22Rv1 (cell line): ENCODE results near the gene C1orf159.
"Not testable (repeated sequence)": the region's sequence is repeated elsewhere in the genome, so short reads cannot be mapped to it uniquely, and the experiment has no call there.

ENCODE experiments used
- H3K27ac ChIP-seq: fragments of 450-650 bp; 2 replicates; pipeline ENCODE4 v1.5.1; 2017
- ZFX ChIP-seq: fragments of 450-650 bp; IDR thresholded peaks from 2 replicates; pipeline ENCODE4 v1.6.1; 2017; ENCODE audit warnings: antibody characterized with exemption, borderline replicate concordance
- TF ChIP-seq, protein P1 (sequence below): fragments of 450-650 bp; IDR thresholded peaks from 2 replicates; pipeline ENCODE4 v1.5.1; 2017; ENCODE audit warnings: mild to moderate bottlenecking

C1orf159 gene

DNA sequence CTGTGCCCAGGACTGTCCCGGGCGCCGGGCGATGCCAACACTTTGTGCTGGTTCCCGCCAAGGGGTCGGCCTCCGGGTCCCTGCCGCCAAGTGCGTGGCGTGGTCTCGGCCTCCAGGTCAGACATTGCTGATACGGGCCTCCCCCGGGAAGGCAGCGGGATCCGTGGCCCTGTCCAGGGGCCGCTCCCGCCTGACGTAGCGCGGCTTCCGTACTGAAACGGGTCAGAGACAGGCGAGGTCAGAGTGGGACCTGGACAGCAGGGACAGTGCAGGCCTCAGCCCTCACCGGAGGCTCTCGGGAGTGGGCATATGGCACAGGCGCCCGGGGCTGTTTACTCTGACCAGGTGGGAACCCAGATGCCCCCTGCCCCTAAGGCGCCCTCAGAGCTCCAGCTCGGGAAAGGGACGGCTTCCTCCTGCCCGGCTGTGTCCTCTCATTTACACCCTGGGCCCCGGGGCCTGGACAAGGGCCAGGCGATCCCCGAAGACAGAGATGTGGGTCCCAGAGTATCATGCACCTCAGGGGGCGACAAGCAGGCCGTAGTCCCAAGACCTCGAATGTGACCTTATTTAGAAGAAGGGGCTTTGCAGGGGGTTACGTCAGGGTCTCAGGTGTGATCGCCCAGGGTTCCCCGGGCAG, 33.0 kb downstream of the C1orf159 start:
- no peak overlapping the region for H3K27ac ChIP-seq

DNA sequence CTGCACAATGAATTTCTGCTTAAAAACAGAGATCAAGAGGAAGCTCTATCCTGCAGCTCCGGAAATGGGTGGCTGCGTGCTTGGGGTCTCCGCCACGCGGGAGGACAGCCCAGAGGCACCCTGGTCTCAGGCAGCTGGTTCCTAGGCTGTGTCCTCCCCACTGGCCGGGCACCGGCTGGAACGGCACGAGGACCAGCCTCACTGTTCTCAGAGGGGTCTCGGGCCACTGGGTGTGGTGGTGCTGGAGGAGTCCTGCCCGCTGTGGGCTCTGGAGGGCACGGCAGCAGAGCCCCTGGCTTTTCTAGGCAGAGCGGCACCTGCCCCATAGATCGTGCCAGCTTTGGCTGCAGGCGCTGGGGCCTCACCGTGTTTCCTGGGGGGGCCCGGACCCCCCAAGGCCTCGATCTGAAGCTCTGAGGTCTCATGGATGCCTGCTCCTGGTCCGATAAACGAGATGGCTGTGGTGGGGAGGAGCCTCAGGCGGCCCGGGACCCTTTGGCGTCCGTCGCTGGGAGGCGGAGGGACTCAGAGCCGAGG, 33.6 kb downstream of the C1orf159 start:
- no peak for TF ChIP-seq ZFX
- TF ChIP-seq, protein P1, sequence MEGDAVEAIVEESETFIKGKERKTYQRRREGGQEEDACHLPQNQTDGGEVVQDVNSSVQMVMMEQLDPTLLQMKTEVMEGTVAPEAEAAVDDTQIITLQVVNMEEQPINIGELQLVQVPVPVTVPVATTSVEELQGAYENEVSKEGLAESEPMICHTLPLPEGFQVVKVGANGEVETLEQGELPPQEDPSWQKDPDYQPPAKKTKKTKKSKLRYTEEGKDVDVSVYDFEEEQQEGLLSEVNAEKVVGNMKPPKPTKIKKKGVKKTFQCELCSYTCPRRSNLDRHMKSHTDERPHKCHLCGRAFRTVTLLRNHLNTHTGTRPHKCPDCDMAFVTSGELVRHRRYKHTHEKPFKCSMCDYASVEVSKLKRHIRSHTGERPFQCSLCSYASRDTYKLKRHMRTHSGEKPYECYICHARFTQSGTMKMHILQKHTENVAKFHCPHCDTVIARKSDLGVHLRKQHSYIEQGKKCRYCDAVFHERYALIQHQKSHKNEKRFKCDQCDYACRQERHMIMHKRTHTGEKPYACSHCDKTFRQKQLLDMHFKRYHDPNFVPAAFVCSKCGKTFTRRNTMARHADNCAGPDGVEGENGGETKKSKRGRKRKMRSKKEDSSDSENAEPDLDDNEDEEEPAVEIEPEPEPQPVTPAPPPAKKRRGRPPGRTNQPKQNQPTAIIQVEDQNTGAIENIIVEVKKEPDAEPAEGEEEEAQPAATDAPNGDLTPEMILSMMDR, result no peak
- no peak overlapping the region for H3K27ac ChIP-seq

More for the DNA sequence above, 33.0 kb downstream of the C1orf159 start:
- TF ChIP-seq ZFX, result no peak
- TF ChIP-seq, protein P1, result no peak

DNA sequence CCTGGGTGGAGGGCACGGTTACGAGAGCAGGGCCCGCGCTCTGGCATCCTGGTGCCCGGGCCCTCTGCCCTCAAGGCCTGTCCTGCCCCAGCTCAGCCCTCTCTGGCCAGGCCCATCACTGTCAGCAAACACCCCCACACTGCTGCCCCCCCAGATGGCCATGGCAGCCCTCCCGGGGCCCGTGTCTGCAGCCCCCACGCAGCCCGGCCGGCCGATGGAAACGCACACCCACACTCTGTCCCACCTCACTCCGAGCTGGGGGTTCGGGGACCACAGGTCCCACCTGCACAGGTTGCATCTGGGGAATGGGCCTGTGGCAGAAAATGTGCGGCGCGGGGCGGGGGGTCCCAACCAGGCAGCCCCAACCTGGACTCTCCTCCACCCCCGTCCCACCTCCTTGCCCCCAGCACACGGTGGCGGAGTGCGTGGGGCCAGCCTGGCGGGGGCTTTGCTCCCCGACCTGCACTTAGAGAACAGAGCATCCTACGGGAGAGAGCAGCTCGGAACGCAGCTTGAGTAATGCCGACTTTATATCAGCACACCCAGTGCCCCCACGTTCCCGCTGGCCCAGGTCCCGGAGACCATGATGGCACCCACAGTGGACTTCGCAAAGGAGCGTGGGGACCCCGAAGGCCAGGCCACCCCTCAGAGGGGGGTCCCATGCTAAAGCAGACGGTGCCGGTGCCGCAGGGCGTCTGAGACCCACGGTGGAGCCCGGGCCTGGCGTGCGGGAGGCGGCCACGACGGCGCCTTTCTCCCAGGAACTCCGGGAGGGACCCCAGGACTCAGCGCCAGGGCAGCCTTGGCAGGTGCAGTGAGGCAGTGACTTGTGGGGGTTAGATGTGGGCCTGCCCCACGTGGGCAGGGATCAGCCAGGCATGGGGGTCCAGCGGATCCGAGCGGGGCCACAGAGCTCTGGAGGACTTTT, 34.3 kb downstream of the C1orf159 start:
- no peak overlapping the region for H3K27ac ChIP-seq

DNA sequence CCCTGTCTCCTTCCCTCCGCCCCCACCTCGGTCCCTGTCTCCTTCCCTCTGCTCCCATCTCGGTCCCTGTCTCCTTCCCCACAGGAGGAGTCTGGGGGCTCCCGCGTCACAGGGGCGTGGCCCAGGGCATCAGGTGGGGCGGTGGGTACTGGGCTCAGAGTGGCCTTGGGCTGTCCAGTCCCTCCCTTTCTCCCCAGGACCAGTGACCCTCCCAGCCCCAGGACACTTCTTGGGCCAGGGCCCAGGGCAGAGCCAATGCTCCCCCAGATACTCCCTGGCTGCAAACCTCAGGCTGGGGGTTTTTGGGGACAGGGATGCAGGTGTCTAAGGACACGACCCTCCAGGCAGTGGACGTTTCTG, 35.0 kb downstream of the C1orf159 start:
- TF ChIP-seq ZFX, result no peak
- TF ChIP-seq, protein P1, result no peak
- no peak overlapping the region for H3K27ac ChIP-seq

More for the DNA sequence above, 34.3 kb downstream of the C1orf159 start:
- no peak for TF ChIP-seq ZFX
- TF ChIP-seq, protein P1, result no peak

DNA sequence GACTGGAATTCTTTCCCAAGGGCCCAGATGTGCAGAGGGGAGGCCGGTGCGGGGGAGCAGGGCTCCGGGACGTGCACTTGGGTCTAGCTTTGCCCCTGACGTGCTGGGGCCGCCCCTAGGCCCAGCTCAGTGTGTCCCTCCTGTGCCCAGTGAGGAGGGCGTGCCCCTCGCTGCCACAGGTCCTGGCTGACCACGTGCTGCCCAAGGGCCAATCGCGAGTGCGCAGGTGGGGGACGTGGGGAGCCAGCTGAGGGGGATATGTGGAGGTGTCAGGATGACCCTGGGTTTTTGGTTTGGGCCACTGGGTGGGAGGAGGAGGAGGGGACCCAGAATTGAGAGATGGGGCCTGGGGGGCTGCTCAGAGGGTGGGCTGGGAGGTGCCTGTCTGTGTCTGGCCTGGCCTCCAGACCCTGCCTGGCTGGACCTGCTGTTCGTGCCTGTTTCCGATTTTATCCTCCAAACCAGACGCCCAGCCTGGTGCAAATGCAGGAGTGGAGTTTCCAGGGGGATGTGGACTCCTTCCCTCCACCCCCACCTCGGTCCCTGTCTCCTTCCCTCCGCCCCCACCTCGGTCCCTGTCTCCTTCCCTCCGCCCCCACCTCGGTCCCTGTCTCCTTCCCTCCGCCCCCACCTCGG, 35.6 kb downstream of the C1orf159 start:
- peak overlapping the region; percentile 85 for H3K27ac ChIP-seq
- TF ChIP-seq, protein P1, result no peak
- TF ChIP-seq ZFX, result no peak

DNA sequence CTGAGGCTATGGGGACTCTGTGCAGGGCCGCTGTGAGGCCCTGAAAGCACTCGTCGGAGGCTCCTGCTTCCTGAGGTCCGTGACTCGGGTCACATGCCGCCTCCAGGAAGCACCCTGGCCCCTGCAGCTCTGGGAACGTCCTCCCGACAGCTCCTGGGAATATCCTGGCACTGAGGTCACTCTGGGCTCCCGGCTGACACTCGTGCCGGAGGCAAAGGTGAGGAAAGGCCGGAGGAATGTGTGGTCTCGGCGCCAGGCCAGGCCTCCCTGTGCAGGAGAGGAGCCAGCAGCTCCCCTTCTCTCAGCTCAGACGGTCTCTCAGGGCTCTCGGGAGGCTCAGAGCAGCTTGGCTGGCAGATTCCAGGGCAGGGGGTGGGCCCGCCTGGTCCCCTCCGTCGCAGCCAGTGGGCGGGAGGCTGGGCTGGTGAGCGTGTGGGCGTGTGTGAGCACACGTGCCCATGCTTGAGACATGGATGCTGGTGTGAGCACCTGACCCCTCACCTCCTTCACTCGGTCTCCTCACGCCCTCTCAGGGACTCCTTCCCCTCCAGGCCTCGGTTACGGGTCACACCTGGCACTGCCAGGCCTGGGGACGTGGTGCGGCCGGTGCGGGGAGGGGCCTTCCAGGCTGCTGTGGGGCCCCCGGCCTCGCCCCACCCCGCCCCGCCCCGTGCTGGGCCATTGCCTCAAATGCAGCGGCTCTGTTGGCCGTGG, 36.3 kb downstream of the C1orf159 start:
- H3K27ac ChIP-seq, result peak overlapping the region; percentile 85
- no peak for TF ChIP-seq ZFX
- TF ChIP-seq, protein P1, result no peak

DNA sequence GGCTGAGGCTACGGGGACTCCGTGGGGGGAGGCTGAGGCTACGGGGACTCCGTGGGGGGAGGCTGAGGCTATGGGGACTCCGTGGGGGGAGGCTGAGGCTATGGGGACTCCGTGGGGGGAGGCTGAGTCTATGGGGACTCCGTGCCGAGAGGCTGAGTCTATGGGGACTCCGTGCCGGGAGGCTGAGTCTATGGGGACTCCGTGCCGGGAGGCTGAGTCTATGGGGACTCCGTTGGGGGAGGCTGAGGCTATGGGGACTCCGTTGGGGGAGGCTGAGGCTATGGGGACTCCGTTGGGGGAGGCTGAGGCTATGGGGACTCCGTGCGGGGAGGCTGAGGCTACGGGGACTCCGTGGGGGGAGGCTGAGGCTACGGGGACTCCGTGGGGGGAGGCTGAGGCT, 38.5 kb downstream of the C1orf159 start:
- not testable (repeated sequence) for H3K27ac ChIP-seq
